ENCODE measurements around the gene BAHCC1. TPM values are rescaled to one million over a fixed set of nuclear protein-coding genes. Genes with fewer than 3 reads are reported as not detected.

The BAHCC1 gene
- total and polyA plus RNA-seq, 8 donors, result 4.9 to 56.2 (median 9.4) TPM

GRCh38 chr17:81433656-81434055 is 38.4 kb downstream of the BAHCC1 start:
- Histone ChIP-seq H3K4me1 (peaks cover 53 to 71% (median 67%) of the 10 kb centered on the region in 4 donors), H3K36me3 (no peaks in the 10 kb centered on the region), H3K27ac (no peak overlapping the region), H3K9me3 (no peaks in the 10 kb centered on the region), H3K4me3 (no peak overlapping the region), H3K27me3 (peaks cover 0 to 19% (median 4%) of the 10 kb centered on the region in 3 donors)
- 81 to 88% (median 85%) methylated on average over 20 to 24 of the region's 24 CpGs for WGBS, 5 donors
- no peak for TF ChIP-seq EP300 (IDR thresholded peaks at IDR 0.05)
- TF ChIP-seq POLR2AphosphoS5 (IDR thresholded peaks at IDR 0.05), result no peak
- TF ChIP-seq POLR2A (IDR thresholded peaks at IDR 0.05), result no peak
- TF ChIP-seq CTCF (IDR thresholded peaks at IDR 0.05), result no peak
- intact Hi-C loops (cut with DNase I; ENCODE audit: low total_unique reads), result loop anchor here (10.0 kb wide), 1 partner anchor 51 kb away; no protein-coding TSS in a partner anchor
- no peak for DNase-seq

GRCh38 chr17:81434072-81434471 is 38.8 kb downstream of the BAHCC1 start:
- Histone ChIP-seq H3K9me3 (no peaks in the 10 kb centered on the region), H3K27ac (no peak overlapping the region), H3K4me1 (peaks cover 49 to 67% (median 63%) of the 10 kb centered on the region in 4 donors), H3K36me3 (no peaks in the 10 kb centered on the region), H3K4me3 (no peak overlapping the region), H3K27me3 (peaks cover 0 to 15% (median 2%) of the 10 kb centered on the region in 3 donors)
- TF ChIP-seq CTCF (IDR thresholded peaks at IDR 0.05), result no peak
- TF ChIP-seq POLR2A (IDR thresholded peaks at IDR 0.05), result no peak
- no peak for TF ChIP-seq EP300 (IDR thresholded peaks at IDR 0.05)
- TF ChIP-seq POLR2AphosphoS5 (IDR thresholded peaks at IDR 0.05), result no peak
- DNase-seq, result peak; percentile 70 to 77
- 14 to 50% (median 43%) methylated on average over 3 to 15 of the region's 15 CpGs for WGBS, 5 donors
- intact Hi-C loops (cut with DNase I; ENCODE audit: low total_unique reads), result loop anchor here (10.0 kb wide), 1 partner anchor 51 kb away; no protein-coding TSS in a partner anchor

- no peak for DNase-seq
- peaks cover 41 to 59% (median 56%) of the 10 kb centered on the region in 4 donors for H3K4me1 ChIP-seq
- intact Hi-C loops (cut with DNase I; ENCODE audit: low total_unique reads), result loop anchor here (10.0 kb wide), 1 partner anchor 50 kb away; no protein-coding TSS in a partner anchor
- H3K27ac ChIP-seq, result peak overlapping the region in 3 of 5 donors; percentile 73 to 80 (median 79)
- H3K27me3 ChIP-seq, result peaks cover 0 to 7% (median 0%) of the 10 kb centered on the region in 3 donors
- no peak overlapping the region for H3K4me3 ChIP-seq
- TF ChIP-seq CTCF (IDR thresholded peaks at IDR 0.05) (no peak), POLR2AphosphoS5 (IDR thresholded peaks at IDR 0.05) (no peak), EP300 (IDR thresholded peaks at IDR 0.05) (no peak), POLR2A (IDR thresholded peaks at IDR 0.05) (no peak)
- H3K36me3 ChIP-seq, result no peaks in the 10 kb centered on the region
- WGBS, 5 donors, result 72 to 89% (median 85%) methylated on average over 15 to 17 of the region's 17 CpGs
- H3K9me3 ChIP-seq, result no peaks in the 10 kb centered on the region
These were observed 39.6 kb downstream of the BAHCC1 start for GRCh38 chr17:81434681-81435417.

GRCh38 chr17:81435652-81436293 is 40.5 kb downstream of the BAHCC1 start:
- H3K27ac ChIP-seq, result peak overlapping the region; percentile 23 to 80 (median 73)
- no peaks in the 10 kb centered on the region for H3K9me3 ChIP-seq
- TF ChIP-seq POLR2AphosphoS5 (IDR thresholded peaks at IDR 0.05) (no peak), EP300 (IDR thresholded peaks at IDR 0.05) (no peak), POLR2A (IDR thresholded peaks at IDR 0.05) (no peak), CTCF (IDR thresholded peaks at IDR 0.05) (no peak)
- H3K4me3 ChIP-seq, result no peak overlapping the region
- peaks cover 33 to 50% (median 47%) of the 10 kb centered on the region in 4 donors for H3K4me1 ChIP-seq
- intact Hi-C loops (cut with DNase I; ENCODE audit: low total_unique reads), result loop anchor here (10.0 kb wide), 1 partner anchor 49 kb away; no protein-coding TSS in a partner anchor
- peaks cover 0 to 4% (median 0%) of the 10 kb centered on the region in 3 donors for H3K27me3 ChIP-seq
- DNase-seq, result peak in 1 of 2 donors; percentile 54
- H3K36me3 ChIP-seq, result no peaks in the 10 kb centered on the region
- 62 to 80% (median 70%) methylated on average over 9 to 10 of the region's 10 CpGs for WGBS, 5 donors
